GM20000 (cell line): ENCODE results near the gene PSMB7.

Experiments used
- DNase-seq: peaks from one replicate; pipeline ENCODE4 v3.0.0; 2012; ENCODE audit warnings: low spot score
- CTCF ChIP-seq: IDR thresholded peaks from 2 replicates; pipeline ENCODE4 v1.5.1; 2012; ENCODE audit warnings: mild to moderate bottlenecking, control low read depth; ENCODE audit errors: extremely low read depth, missing control alignments

The PSMB7 gene

GRCh38 chr9:124377551-124378406, 37.5 kb downstream of the PSMB7 start:
- DNase-seq: no peak
- no peak for TF ChIP-seq CTCF

GRCh38 chr9:124376329-124376728, 38.9 kb downstream of the PSMB7 start:
- TF ChIP-seq CTCF: no peak

DNA sequence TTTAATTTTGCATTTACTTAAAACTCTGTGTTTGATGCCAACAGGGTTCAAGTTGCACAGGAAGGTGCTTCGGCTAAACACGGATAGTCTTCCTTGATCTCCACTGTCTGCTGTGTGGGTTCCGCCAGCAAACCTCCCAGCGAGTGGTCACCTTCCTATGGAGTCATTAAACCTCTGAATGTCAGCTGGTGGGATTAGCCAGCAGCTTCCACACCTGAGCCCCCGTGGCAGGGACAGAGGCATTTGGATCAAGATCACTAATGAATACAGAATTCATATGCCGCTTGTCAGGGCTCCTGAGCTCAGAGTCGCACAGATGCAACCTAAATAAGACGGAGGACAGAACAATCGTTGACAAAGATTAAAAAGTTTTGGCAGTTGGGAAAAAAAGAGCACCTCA, 39.5 kb downstream of the PSMB7 start:
- TF ChIP-seq CTCF: no peak
- DNase-seq: no peak

More at GRCh38 chr9:124376329-124376728, 38.9 kb downstream of the PSMB7 start:
- no peak for DNase-seq

DNA sequence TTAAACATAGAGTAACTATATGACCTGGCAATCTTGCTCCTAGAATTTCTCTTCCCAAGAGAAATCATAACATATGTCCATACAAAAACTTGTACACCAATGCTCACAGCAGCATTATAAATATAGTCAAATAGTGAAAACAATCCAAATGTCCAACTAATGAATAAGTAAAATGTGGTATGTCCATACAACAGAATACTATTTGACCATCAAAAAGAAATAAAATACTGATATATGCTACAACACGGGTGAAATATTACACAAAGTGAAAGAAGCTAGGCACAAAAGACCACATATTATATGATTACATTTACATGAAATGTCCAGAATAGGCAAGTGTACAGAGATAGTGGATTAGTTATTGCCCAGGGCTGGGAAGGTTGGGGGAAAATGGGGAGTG, 41.4 kb downstream of the PSMB7 start:
- no peak for TF ChIP-seq CTCF
- DNase-seq: no peak

DNA sequence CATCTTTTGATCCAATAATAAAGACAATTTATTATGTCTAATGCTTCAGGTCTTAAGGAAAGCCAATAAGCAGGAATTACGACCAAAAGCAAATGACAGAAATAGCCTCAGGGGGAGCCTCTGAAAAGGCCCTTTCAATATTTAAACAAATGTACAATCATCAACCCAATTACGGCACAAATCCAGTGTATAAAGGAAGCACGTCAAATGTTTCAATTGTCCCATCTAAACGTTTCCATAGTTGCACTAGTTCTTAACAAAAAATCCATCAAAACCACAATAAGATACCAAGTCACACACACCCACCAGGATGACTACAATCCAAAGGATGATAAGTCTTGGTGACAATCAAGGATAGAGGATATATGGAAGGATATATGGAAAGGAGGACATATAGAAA, 41.9 kb downstream of the PSMB7 start:
- no peak for TF ChIP-seq CTCF
- no peak for DNase-seq

DNA sequence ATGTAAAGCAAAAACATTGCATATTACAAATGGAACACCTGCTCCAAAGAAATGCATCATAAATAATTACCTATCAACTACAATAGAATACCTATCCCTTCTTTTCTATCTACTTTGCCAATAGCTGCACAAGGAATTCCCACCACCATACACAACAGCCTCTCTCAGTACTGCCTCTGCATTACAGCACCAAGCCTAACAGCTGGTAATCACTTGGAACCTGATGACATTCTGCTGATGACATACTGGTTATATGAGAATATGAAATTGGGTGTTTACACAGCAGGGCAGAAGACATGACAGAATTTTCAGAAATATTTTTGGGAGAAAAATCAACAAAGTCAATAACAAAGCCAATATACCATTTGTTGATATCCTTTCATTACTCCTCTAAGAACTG, 43.2 kb downstream of the PSMB7 start:
- no peak for DNase-seq
- no peak for TF ChIP-seq CTCF

GRCh38 chr9:124370896-124371582, 44.2 kb downstream of the PSMB7 start:
- no peak for TF ChIP-seq CTCF
- no peak for DNase-seq
